HG02642 (cell line): ENCODE results near the gene DCAKD.

Experiments
- ATAC-seq: cut with Tn5 transposase; IDR thresholded peaks from one replicate; pipeline ENCODE4 v1.9.1; 2021; ENCODE audit warnings: mild to moderate bottlenecking; ENCODE audit not compliant: unreplicated experiment, poor library complexity

DCAKD gene

GRCh38 chr17:45008216-45008615 is 43.2 kb downstream of the DCAKD start:
- ATAC-seq: no peak

- ATAC-seq: no peak
Observed at GRCh38 chr17:45006927-45007461, 44.4 kb downstream of the DCAKD start.

GRCh38 chr17:45005700-45006099 is 45.7 kb downstream of the DCAKD start:
- no peak for ATAC-seq

- no peak for ATAC-seq
Observed at GRCh38 chr17:45004388-45004787, 47.0 kb downstream of the DCAKD start.

GRCh38 chr17:45003877-45004276 is 47.6 kb downstream of the DCAKD start:
- ATAC-seq: no peak

GRCh38 chr17:45001310-45001709 is 50.1 kb downstream of the DCAKD start:
- no peak for ATAC-seq

- no peak for ATAC-seq
Observed at GRCh38 chr17:44999433-44999832, 52.0 kb downstream of the DCAKD start.

GRCh38 chr17:44998646-44999045 is 52.8 kb downstream of the DCAKD start:
- no peak for ATAC-seq

- ATAC-seq: no peak
Observed at GRCh38 chr17:44997733-44998520, 53.5 kb downstream of the DCAKD start.

GRCh38 chr17:44996304-44996703 is 55.1 kb downstream of the DCAKD start:
- no peak for ATAC-seq

GRCh38 chr17:44995436-44996001 is 55.9 kb downstream of the DCAKD start:
- ATAC-seq: no peak

- no peak for ATAC-seq
Observed at GRCh38 chr17:44992242-44992939, 59.0 kb downstream of the DCAKD start.

- ATAC-seq: no peak
Observed at GRCh38 chr17:44990994-44991393, 60.4 kb downstream of the DCAKD start.

GRCh38 chr17:44989552-44990138 is 61.8 kb downstream of the DCAKD start:
- ATAC-seq: no peak

- ATAC-seq: no peak
Observed at GRCh38 chr17:44988044-44988942, 63.1 kb downstream of the DCAKD start.

- ATAC-seq: no peak
Observed at GRCh38 chr17:44983563-44983962, 67.9 kb downstream of the DCAKD start.

GRCh38 chr17:44982113-44982702 is 69.2 kb downstream of the DCAKD start:
- no peak for ATAC-seq

GRCh38 chr17:44981221-44981968 is 70.0 kb downstream of the DCAKD start:
- no peak for ATAC-seq
